H1 (cell line): ENCODE results near the gene CFLAR. TPM values are rescaled to one million over a fixed set of nuclear protein-coding genes. Genes with fewer than 3 reads are reported as not detected.

Source experiments
- ASH2L ChIP-seq: fragments of 200-600, 300-600 bp; sonication (generic); IDR thresholded peaks from one replicate; pipeline ENCODE4 v1.7.1; 2017; ENCODE audit warnings: low read length
- BACH1 ChIP-seq: IDR thresholded peaks from 2 replicates; pipeline ENCODE4 v1.6.1; 2012; ENCODE audit warnings: low read length, improper control_type of control experiment
- BCL11A ChIP-seq, 2 experiments: IDR thresholded peaks; one replicate each; pipeline ENCODE4 v1.6.1; 2011; ENCODE audit warnings: low read depth in 2 of 2, low read length in 2 of 2, mild to moderate bottlenecking in 2 of 2
- CHD2 ChIP-seq: IDR thresholded peaks from 2 replicates; pipeline ENCODE4 v1.6.1; 2012; ENCODE audit warnings: low read length, improper control_type of control experiment
- CREB1 ChIP-seq: IDR thresholded peaks from 2 replicates; pipeline ENCODE4 v1.6.1; 2012; ENCODE audit warnings: inconsistent platforms
- CTBP2 ChIP-seq: IDR thresholded peaks from 2 replicates; pipeline ENCODE4 v1.7.0; 2011; ENCODE audit warnings: borderline replicate concordance, mild to moderate bottlenecking, moderate library complexity, mixed read lengths, low read length; ENCODE audit not compliant: insufficient read depth, insufficient read length
- EP300 ChIP-seq, 2 experiments: IDR thresholded peaks; 1 replicate in 1 of 2; 2 replicates in 1 of 2; pipeline ENCODE4 v1.6.1; 2011 to 2012; ENCODE audit warnings: low read depth in 2 of 2, low read length in 2 of 2, mild to moderate bottlenecking in 2 of 2, borderline replicate concordance in 1 of 2, inconsistent platforms in 1 of 2, moderate library complexity in 1 of 2
- EZH2 ChIP-seq: fragments of 200-600 bp; sonication (generic); IDR thresholded peaks from 2 replicates; pipeline ENCODE4 v1.7.1; 2012; ENCODE audit warnings: low read depth, mild to moderate bottlenecking, moderate library complexity, low read length, inconsistent platforms; ENCODE audit not compliant: severe bottlenecking
- GTF2F1 ChIP-seq: IDR thresholded peaks from 2 replicates; pipeline ENCODE4 v1.6.1; 2012; ENCODE audit warnings: low read depth, low read length, improper control_type of control experiment, borderline replicate concordance
- HDAC6 ChIP-seq: IDR thresholded peaks from one replicate; pipeline ENCODE4 v1.7.1; 2012; ENCODE audit warnings: low read depth, mild to moderate bottlenecking, inconsistent platforms, low read length, moderate library complexity
- JUN ChIP-seq: IDR thresholded peaks from 2 replicates; pipeline ENCODE4 v1.6.1; 2011; ENCODE audit warnings: low read depth, mild to moderate bottlenecking, improper control_type of control experiment, low read length
- KDM4A ChIP-seq: IDR thresholded peaks from one replicate; pipeline ENCODE4 v1.7.1; 2012; ENCODE audit warnings: low read depth, mild to moderate bottlenecking, moderate library complexity, low read length, inconsistent platforms; ENCODE audit not compliant: severe bottlenecking
- MAFK ChIP-seq: IDR thresholded peaks from 2 replicates; pipeline ENCODE4 v1.6.1; 2012; ENCODE audit warnings: low read depth, mild to moderate bottlenecking, improper control_type of control experiment, low read length
- POLR2A ChIP-seq, 2 experiments: IDR thresholded peaks; 1 replicate in 1 of 2; 2 replicates in 1 of 2; pipeline ENCODE4 v1.6.1; 2011; ENCODE audit warnings: low read depth in 2 of 2, low read length in 2 of 2, mild to moderate bottlenecking in 2 of 2; ENCODE audit errors: control extremely low read depth in 1 of 2
- POLR2AphosphoS5 ChIP-seq: IDR thresholded peaks from 2 replicates; pipeline ENCODE4 v1.6.1; 2011; ENCODE audit warnings: low read depth, low read length
- RAD21 ChIP-seq, 2 experiments: IDR thresholded peaks in 1 of 2; conservative IDR thresholded peaks in 1 of 2; 2 replicates each; pipeline ENCODE4 v1.6.1; 2011; ENCODE audit warnings: low read depth in 2 of 2, low read length in 2 of 2, improper control_type of control experiment in 1 of 2, inconsistent platforms in 1 of 2, mild to moderate bottlenecking in 1 of 2, moderate library complexity in 1 of 2
- RFX5 ChIP-seq: IDR thresholded peaks from 2 replicates; pipeline ENCODE4 v1.6.1; 2011; ENCODE audit warnings: low read depth, low read length, improper control_type of control experiment, borderline replicate concordance
- SIX5 ChIP-seq: IDR thresholded peaks from 2 replicates; pipeline ENCODE4 v1.6.1; 2011; ENCODE audit warnings: mild to moderate bottlenecking, low read depth, low read length
- SRF ChIP-seq: IDR thresholded peaks from 2 replicates; pipeline ENCODE4 v1.6.1; 2011; ENCODE audit warnings: mild to moderate bottlenecking, low read depth, low read length, moderate library complexity
- TEAD4 ChIP-seq: IDR thresholded peaks from 2 replicates; pipeline ENCODE4 v1.6.1; 2012; ENCODE audit warnings: low read depth, low read length, inconsistent platforms, mixed read lengths
- YY1 ChIP-seq: IDR thresholded peaks from 2 replicates; pipeline ENCODE4 v1.6.1; 2011; ENCODE audit warnings: low read depth, mild to moderate bottlenecking, low read length
- polyA plus RNA-seq, 7 experiments: library from polyadenylated mRNA; depleted of rRNA in 3 of 7; stranded (reverse) in 5 of 7; unstranded in 2 of 7; fragments of >200 nt in 5 of 7; fragments of 200-250 nt in 2 of 7; gene quantifications; 1 replicate in 5 of 7; 2 replicates in 1 of 7; 4 replicates in 1 of 7; pipeline versions ENCODE4 v1.2.1 to v1.2.3, GENCODE V29; 2011 to 2013; ENCODE audit warnings: missing spikeins in 2 of 7, mixed read lengths in 2 of 7
- total RNA-seq: library from RNA; stranded (reverse); fragmentation: NEBNext Ultra II Directional; extraction: Animal tissue kit (Norgen Biotek cat#: 25700); gene quantifications from 2 replicates; pipeline ENCODE4 v1.2.1, GENCODE V29; 2021
- TF ChIP-seq, protein P1 (sequence below), 3 experiments: IDR thresholded peaks; 1 replicate in 2 of 3; 2 replicates in 1 of 3; pipeline versions ENCODE4 v1.5.1 to v1.6.1; 2011; ENCODE audit warnings: low read length in 3 of 3, mild to moderate bottlenecking in 3 of 3, inconsistent platforms in 2 of 3, low read depth in 1 of 3, moderate library complexity in 1 of 3; ENCODE audit not compliant: insufficient read depth in 1 of 3; ENCODE audit errors: control extremely low read depth in 1 of 3

The CFLAR gene
- total and polyA plus RNA-seq, 2 of the 8 experiments (the other 6 are each of a cell fraction or from before 2014, with no cell fraction given) = 1.1 to 3.9 TPM

DNA sequence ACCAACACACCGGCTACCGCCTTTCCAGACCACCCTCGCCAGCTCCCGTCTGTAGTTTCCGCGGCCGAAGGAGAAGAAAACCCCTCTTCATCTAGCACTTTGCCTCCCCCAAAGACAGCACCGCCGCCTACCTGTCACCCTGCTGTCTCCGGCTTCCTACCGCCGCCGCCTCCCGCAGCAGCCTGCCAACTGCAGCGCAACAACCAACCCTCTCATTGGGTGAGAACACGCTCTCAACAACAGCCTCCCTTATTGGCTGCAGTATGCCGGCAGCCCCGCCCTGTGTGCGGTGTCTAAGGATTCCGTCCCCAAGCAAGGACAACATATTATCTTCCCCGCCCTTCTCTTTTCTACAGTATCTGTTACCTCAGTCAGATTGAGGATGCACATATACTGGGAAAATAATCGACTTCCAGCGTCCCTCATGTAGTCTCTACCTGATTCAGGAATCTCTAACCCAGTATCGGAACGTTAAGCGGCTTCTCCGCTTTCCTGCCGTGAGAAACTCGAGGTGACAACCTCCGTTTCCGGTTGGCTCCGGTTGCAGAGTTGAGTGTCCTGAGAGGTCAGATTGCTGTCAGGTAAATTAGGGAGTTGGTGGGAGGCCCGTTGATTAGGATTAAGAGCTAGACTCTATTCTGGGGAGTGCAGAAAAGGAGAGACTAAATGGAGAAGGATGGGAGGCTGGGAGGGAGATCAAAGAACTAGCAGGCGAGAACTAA lies 44.3 kb upstream of the CFLAR start, which contains the start of the genes HYCC2 and NDUFB3 (continued):
- peak; percentile 72 for TF ChIP-seq CHD2
- TF ChIP-seq GTF2F1 = no peak
- TF ChIP-seq CTBP2 = peak; percentile 97
- peak in 1 of 2 experiments; percentile 11; a peak in 1 of 3 replicates for TF ChIP-seq EP300 (IDR thresholded peaks at IDR 0.05; ENCODE audit: borderline replicate concordance in 1 of 2, low read depth in 2 of 2, low read length in 2 of 2)
- peak in 1 of 2 experiments; percentile 64; a peak in 1 of 3 replicates for TF ChIP-seq POLR2A (IDR thresholded peaks at IDR 0.05; ENCODE audit: control extremely low read depth in 1 of 2, low read depth in 2 of 2, low read length in 2 of 2)
- peak in 1 of 2 experiments; percentile 19; a peak in 2 of 4 replicates for TF ChIP-seq RAD21 (IDR thresholded peaks at IDR 0.05 in 1 of 2, conservative IDR thresholded peaks at IDR 0.05 in 1 of 2; ENCODE audit: low read depth in 2 of 2, low read length in 2 of 2)
- no peak for TF ChIP-seq JUN
- no peak for TF ChIP-seq BCL11A (IDR thresholded peaks at IDR 0.05; ENCODE audit: low read depth in 2 of 2, low read length in 2 of 2)
- no peak for TF ChIP-seq HDAC6
- peak; percentile 33 for TF ChIP-seq SIX5
- TF ChIP-seq EZH2 = no peak
- peak; percentile 98 for TF ChIP-seq ASH2L
- TF ChIP-seq BACH1 = no peak
- no peak for TF ChIP-seq MAFK
- TF ChIP-seq SRF = no peak
- no peak for TF ChIP-seq RFX5
- TF ChIP-seq YY1 = peak; percentile 15; the same call in 1 of the 2 replicates
- TF ChIP-seq CREB1 = no peak; the same call in 1 of the 2 replicates
- TF ChIP-seq KDM4A = peak; percentile 98
- TF ChIP-seq TEAD4 = peak; percentile 41; the same call in 1 of the 2 replicates
- TF ChIP-seq, protein P1, sequence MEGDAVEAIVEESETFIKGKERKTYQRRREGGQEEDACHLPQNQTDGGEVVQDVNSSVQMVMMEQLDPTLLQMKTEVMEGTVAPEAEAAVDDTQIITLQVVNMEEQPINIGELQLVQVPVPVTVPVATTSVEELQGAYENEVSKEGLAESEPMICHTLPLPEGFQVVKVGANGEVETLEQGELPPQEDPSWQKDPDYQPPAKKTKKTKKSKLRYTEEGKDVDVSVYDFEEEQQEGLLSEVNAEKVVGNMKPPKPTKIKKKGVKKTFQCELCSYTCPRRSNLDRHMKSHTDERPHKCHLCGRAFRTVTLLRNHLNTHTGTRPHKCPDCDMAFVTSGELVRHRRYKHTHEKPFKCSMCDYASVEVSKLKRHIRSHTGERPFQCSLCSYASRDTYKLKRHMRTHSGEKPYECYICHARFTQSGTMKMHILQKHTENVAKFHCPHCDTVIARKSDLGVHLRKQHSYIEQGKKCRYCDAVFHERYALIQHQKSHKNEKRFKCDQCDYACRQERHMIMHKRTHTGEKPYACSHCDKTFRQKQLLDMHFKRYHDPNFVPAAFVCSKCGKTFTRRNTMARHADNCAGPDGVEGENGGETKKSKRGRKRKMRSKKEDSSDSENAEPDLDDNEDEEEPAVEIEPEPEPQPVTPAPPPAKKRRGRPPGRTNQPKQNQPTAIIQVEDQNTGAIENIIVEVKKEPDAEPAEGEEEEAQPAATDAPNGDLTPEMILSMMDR (IDR thresholded peaks at IDR 0.05; ENCODE audit: control extremely low read depth in 1 of 3, insufficient read depth in 1 of 3, low read depth in 1 of 3, low read length in 3 of 3) = peak; percentile 5 to 28 (median 24)
- TF ChIP-seq POLR2AphosphoS5 = 0 out of 2 replicates have a peak, but pooled peaks have one; percentile 38
